Activated gamma-delta T cell treated with anti-CD3 and anti-CD28 coated beads, Interleukin-2, amount 50 U/mL, for 16 hours (primary cell): Measurements from ENCODE around the gene RIPOR3.
A peak's percentile ranks its signal among the peaks of the same experiment; 100 is the strongest.
"Not testable (repeated sequence)": the region's sequence is repeated elsewhere in the genome, so short reads cannot be mapped to it uniquely, and the experiment has no call there.

Experiments
- DNase-seq: peaks from one replicate; pipeline ENCODE4 v3.0.0-alpha.2; 2020; ENCODE audit warnings: low read depth

The RIPOR3 gene

DNA sequence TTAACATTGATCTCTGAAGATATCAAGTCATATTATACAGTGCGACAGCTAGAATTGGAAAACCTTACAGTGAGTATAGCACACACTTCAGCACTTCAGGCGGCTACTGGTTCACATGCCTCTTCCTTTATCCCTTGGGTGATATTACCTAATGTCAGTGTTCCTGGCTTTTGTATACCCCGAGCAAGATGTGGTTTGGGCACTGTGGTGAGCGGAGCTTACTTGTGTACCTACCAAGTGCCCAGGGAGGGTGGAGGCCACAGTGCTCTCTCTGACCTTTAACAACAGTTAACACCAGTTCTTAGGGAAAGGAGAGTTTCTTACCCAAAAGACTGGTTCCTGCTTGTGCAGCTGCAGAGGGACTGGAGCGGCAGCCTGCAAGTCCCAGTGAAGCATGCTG is 116.8 kb downstream of the RIPOR3 start:
- no peak for DNase-seq

DNA sequence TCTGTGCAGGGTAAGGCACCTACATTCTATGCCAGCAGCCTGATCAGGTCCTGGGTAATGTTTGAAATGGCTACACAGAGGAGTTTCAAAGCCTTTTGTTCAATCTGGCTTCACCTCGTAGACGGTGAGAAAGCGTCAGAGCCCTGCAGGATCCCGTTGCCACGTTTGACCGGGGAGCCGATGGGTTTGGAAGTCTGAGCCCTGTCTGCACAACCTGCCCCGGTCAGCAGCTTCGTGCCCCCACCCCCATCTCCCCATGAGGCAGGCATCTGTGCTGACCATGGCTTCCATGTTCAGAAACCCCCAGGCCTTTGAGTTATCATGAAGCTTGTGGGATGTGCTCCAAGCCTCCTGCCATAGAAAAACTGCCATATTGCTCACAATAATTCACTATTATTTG is 117.2 kb downstream of the RIPOR3 start:
- no peak for DNase-seq

DNA sequence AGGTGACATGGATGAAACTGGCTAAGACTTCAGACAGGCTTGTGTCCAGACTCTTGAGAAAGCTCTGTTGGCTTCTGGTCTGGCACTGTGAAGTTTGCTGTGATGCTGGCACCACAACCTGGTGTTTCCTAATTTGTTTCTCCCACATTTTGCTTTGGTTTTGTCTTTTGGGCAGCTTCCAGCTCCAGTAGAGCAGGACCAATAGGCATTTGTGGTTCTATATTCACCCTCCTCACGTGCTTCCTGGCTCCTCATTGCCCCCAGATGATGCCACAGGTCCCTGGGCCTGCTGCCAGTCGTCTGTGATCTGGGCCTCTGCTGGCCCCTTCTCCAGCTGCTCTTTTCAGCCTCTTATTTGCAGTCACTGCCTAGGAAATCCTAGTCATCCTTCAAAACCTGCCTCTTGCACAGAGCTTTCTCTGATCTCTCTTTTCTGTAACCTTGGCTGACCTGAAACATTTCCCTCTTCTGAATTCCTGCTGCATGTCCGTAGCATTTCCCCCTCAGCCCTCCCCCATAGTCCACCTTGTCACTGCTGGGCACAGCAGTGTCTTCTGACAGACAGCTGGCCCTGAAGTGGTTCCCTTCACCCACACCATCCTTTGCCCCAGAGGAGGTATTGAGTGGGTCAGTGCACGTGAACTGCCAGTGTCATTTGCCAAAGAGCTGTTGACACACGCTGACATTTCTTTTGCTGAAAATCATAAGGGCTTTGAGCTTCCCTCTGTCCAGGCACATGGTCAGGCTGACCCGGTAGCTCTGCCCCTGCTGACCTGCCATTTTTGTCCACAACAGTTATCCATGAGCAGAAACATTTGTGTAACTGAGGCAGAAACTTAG is 118.2 kb downstream of the RIPOR3 start:
- no peak for DNase-seq

DNA sequence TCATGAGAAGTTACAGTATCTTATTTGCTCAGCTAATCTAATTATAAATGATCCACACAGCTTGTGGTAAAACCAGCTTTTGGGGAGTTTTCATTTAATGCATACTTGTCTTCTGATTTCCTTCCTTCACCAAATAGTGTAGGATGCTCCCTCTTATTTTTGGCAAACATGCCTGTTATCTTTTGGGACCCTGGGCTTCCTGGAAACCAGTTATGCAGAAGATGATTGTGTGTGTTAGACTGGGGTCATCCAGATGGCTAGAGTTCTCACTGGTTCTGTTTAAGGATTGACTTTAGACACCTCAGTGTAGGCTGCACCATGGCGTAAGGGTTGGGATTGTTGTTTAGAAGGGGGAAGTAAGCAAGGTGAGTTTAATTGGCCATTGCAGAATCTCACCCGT is 119.9 kb downstream of the RIPOR3 start:
- DNase-seq, result no peak

DNA sequence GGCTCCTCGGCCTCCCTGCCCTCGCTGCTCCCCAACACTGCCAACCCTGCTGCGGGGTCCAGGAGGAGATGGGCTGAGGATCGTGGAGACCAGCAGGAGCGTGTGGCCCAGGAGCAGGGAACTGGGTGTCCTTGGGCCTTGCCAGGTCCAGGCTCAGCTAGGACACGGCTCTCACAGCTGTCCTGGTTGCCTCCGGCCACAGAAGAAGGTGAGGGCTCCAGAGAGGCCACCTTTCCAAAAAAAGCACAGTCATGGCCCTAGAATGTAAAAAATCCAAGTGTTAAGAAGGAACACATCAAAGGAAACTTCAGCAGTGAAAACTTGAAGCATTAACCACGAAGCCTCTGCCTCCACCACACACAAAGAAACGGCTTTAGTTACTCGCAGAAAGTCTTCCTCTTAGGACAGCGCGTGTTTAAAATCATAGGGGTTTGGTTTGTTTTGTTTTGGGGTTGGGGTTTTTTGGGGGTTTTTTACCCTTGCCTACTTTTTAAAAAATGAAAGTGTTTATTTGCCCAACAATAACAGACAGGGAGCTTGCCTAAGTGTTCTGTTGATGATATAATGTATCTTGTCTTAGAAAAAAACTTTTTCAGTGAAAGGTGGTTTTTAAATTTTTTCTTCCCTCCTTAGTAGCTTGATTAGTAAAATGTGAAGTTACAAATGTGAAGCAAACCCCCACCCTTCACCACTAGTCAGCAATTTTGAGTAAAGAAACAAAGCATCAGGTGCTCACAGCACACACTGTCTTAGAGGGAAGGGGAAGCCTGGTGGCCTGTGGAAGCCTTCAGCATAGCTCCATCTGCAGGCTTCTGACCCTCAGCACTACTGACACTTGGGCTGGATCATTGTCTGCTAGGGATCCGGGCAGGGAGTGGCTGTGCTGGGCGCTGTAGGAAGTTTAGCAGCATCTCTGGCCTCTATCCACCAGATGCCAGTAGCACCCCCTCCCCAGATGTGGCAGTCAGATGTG is 121.2 kb downstream of the RIPOR3 start:
- DNase-seq, result no peak

DNA sequence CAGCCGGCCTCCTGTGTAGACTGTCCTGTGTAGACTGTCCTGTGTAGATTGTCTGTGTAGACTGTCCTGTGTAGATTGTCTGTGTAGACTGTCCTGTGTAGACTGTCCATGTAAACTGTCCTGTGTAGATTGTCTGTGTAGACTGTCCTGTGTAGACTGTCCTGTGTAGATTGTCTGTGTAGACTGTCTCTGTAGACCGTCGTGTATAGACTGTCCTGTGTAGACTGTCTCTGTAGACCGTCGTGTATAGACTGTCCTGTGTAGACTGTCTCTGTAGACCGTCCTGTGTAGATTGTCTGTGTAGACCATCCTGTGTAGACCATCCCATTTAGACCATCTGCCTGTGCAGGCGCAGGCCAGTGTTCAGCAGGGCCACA is 121.9 kb downstream of the RIPOR3 start:
- not testable (repeated sequence) for DNase-seq

DNA sequence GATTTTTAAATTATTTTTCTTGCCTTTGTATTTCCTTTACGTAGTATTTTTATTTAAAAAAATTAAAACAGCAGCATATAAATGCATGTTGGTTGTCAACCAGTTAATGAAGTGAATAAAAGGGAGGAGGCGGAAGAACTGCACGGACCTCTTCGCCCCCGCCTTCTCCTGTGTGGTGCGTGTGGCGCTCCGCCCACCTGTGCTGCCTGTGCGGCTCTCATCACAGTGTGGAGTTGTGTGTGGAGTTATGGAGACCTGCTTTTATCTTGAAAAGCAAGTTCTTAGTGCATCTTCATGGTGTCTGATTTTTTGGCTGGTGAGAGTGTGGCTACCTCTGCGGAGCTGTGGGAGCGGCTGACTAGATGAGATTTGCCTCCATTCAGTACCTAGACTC is 122.8 kb downstream of the RIPOR3 start:
- no peak for DNase-seq

DNA sequence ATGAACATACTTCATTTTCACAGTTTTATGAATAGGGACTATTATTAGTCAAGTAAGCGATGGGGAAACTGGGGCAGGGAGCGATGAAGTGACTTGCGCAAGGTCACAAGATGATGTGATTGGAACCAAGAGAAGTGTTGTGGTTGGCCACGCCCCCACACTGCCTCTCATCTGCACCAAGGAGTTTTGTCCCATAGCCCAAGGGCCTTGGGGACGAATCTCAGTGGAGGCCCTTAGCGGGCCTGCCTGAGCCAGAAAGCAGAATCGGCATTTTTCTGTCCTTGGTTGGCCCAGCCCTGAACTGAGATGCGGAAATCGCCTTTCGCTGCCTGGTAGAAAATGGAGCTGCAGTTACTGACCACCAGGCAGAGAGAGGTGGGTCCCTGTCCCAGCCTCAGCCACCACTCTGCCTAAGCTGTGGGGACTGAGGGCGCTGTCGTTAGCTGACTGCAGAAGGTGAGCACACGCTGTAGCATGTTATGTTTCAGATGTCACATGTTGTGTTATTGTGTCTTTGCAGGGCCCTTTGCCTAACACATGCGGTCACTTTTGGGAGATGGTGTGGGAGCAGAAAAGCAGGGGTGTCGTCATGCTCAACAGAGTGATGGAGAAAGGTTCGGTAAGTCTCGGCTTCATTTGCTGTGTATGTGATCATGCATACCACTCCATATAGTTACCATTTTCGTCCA is 123.3 kb downstream of the RIPOR3 start:
- DNase-seq, result no peak

DNA sequence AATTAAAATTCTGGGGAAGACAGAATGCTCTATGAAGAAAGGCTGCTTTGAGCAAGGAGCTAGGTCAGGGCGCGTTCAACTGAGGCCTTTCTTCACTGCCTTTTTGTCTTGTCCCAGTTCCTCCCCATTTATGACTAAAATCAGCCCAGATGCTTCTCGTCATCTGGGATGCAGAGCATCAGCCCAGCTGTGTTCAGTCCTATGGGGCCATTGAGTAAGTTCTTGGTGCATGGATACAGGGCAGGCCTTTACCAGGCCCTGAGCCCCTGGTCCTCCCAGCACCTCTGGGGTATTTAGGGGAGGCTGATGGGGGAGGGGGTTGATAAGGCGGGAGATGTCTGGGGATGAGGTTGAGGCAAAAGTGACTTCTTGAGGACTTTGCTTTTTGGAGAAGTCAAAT is 125.5 kb downstream of the RIPOR3 start:
- DNase-seq, result no peak

DNA sequence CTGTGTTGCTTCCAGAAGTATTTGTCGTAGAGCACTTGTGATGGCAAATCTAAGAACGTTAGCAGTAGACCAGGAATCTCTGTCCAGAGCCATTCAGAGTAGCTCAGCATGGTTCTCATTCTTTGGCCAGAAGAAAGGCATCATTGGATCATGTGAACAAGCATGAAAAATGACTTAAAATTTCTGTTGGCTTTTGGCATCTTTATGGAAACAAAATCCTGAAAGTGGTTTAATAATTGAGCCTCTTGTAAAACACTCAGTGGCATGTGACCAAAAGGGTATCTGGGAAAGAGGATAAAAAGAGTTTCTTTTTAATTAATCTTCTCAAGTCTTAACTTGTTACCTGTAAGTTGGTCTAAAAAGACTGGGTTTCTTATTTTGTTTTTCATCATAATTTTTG is 126.0 kb downstream of the RIPOR3 start:
- DNase-seq, result no peak

DNA sequence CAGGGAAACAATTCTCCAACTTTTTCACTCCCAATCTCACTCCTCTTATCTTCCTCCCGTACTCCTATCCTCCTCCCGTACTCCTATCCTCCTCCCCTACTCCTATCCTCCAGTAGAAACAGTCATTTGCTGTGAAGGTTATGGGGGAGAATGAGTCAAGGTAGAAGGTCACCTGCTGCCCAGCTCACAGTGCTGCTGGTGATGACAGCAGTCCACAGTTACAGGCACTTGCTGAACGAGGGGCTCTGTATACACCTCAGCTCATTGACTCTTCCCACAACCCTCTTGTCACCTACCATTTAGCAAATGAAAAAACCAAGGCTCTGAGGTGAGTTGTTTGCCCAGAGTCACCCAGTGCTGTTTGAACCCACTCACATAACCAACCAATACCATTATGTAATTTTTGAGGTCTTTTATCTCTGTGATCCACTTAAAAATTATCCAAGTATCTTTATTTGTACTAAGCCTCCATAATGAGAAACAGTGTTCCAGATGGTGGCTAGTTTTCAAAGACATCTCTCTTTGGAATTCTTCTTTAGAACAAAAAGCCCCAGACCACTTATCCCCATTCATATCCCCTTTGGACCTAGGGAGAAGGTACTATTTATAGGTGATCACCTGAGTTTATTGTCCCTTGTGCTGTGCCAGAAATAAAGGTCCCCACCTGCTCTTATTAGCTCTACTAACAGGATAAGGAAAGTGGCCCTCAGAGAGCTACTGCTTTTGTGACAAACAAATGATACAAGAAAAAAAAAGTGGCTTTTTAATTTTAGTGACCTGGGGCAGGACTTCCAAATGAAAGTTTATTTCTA is 128.0 kb downstream of the RIPOR3 start:
- no peak for DNase-seq

DNA sequence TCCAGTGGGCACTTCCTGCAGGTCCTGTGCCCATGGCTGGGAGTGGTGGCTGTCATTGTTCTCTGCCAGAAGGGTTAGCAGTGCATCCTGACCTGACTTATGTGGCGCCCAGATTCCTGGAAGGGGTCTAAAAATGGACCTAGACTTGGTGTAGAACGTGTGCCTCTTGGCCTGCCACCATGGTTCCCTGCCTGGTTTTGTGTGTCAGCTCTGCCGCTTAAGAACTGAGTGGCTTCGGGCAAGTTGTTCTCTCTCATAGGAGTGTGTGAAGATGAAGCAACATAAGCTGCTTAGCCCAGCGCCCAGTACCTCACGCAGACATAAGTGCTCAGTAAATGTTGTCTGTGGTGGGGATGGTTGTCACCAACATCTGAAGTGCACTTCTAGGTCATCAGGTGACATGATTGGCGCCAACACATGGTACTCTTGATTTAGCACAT is 129.1 kb downstream of the RIPOR3 start:
- DNase-seq, result no peak

DNA sequence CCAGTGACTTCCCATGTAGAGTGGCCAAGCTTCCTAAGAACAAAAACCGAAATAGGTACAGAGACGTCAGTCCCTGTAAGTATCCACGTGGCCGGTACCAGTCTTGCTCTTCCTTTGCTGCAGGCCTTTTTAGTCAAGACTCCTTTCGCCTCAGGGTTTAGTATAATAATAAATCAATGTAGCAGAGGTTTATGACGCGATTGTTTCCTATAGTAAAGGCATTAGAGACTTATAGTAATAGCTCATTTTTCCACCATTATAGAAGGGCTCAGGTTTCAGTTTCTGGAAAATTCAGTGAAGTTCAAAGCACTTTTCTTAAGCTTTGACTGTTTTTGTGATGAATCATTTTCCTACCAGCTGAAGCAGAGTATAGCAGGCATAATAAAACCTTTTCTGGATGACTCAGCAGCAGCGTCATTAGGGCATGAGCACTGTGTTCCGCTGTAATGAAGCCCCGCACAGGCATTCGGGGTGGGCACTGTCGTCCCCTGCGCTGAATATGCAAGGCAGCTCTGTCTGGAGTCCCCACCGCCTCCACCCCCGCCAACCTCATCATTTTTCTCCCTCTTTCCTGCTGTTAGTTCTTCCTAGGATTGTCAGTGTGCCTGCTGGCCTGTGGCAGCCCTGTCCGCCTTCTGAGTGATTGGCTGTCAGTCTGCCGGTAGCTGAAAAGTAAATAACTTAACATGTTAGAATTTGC is 129.8 kb downstream of the RIPOR3 start:
- DNase-seq, result peak; percentile 27

DNA sequence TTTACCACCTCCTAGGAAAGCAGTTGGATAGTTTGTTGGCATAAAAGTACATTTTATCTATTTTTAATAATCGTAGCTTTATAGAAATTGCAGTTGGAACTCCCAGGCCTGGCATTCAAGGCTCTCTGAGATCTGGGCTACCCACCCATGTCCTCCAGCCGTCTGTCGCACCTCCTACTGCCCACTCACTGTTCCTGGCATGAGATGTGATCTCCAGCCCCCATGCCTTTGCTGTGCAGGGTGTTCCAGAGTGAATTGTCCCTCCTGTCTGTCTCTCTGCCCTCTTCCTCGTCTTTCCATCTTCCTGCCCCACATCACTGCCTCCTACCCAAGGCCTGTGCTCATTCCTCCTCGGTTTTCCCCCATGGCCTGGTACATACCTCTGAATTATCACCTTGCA is 130.5 kb downstream of the RIPOR3 start:
- DNase-seq, result no peak

DNA sequence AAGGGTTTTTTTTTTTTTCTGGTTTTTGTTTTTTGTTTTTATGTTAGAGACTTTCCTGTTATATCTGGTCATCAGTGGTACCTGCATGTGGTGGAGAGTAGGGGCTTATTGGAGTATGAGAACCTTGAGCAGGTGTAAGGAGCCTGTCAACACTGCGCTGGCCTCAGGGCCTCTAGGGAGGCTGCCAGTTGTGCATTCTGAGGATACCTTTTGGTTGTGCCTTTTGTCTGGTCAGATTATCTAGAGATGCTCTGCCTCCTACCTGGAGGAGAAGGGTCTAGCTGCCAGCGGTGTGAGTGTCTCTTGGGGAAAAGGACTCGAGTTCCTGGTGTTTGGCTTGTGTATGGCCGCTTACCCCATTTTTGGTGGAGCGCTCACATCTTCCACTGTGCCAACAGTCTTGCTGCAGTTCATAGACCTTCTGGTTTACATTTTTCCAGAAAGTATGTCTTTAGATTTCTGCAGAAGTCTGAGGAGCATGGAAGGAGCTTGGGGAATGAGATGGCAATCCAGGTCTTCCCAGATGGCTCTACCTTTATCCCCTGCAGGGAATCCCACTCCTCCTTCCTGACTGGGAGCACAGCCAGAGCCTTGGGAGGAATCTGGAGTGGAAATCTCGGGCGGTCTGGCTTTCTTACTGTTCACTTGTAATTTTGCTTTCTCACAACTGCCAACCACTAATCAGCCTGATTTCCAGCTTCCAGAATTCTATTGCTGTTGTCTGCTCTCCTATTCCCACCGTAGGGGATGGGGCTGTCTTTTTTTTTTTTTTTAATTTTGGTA is 131.3 kb downstream of the RIPOR3 start:
- no peak for DNase-seq

DNA sequence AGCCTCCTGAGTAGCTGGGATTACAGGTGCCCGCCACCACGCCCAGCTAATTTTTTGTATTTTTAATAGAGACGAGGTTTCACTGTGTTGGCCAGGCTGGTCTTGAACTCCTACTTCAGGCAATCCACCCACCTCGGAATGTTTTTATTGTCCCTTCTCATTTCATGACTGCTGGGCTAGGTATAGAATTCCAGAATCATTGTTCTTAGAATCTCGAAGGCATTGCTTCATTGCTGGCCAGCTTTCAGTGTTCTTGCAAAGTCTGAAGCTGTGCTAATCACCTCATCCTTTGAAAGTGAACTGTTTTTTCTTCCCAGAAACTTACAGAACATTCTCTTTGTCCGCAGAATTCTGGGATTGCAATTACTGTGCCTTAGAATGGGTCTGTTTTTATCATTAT is 132.2 kb downstream of the RIPOR3 start:
- DNase-seq, result no peak

DNA sequence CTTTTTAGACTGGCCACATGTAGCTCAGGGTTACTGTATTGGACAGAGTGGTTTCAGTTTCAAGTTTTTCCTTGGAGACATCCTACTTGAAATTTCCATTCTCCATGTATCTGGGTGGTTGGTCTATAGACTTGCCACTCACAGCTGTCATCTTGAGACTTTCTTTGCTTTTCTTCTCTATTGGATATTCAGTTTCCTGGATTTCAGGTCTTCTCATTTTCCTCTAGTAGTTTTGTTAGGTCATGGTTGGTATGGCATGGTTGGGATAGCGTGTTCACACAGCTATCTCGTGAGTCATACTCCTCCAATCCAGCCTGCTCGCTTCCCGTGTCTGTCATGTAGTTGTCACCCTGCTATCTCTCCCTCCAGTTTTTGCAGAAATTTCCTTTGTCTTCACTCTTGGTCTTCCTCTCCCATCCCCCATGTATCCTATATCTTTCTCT is 132.8 kb downstream of the RIPOR3 start:
- DNase-seq, result no peak

DNA sequence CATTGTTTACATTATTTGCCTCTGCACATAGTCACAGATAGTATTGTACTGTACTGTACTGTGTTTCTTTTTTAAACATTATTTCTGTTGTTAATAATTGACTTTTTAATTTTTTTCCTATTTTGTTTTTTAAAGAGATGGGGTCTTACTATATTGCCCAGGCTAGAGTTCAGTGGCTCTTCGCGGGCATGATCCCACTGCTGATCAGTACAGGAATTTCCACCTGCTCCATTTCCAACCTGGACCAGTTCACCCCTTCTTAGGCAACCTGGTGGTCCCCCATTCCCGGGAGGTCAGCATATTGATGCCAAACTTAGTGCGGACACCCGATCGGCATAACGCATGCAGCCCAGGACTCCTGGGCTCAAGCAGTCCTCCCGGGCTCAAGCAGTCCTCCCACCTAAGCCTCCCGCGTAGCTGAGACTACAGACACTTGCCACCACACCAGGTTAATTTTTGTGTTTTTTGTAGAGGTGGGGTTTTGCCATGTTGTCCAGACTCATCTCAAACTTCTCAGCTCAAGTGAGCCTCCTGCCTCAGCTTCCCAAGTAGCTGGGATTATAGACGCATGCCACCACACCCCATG is 133.7 kb downstream of the RIPOR3 start:
- DNase-seq, result no peak

DNA sequence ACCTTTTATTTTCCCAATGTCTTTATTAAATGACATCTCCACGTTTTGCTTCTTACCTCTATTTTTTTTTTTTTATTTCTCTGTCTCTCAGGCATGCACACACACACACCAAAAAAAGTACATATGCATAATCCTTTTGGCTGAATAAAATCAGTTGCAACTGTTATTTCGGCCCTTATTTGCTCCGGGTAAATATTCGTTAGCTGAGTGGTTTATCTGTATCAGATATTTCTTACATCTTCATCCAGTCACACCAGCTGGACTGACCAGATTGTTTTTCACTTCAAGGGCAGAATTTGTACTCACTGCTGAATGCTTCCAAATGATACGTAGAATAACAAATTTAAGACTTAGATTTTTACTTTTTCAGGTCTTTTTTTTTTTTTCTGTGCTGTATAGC is 135.7 kb downstream of the RIPOR3 start:
- no peak for DNase-seq
